Uterus (tissue), 4 donors: Measurements from ENCODE around the gene CCNDBP1. TPM values are rescaled to one million over a fixed set of nuclear protein-coding genes. Genes with fewer than 3 reads are reported as not detected.
A peak's percentile ranks its signal among the peaks of the same experiment; 100 is the strongest.

ENCODE experiments used
- DNase-seq, 2 donors: peaks; one replicate each; pipeline ENCODE4 v3.0.0-alpha.2; 2019 to 2020
- H3K27ac ChIP-seq, 2 donors: fragments of 200-600 bp; sonication (generic); 1 replicate in 1 of 2; 2 replicates in 1 of 2; pipeline ENCODE4 v1.5.1; 2016 to 2018
- H3K27me3 ChIP-seq, 2 donors: fragments of 200-600 bp; sonication (generic); one replicate each; pipeline ENCODE4 v1.5.1; 2018 to 2019; ENCODE audit warnings: control low read depth in 1 of 2
- H3K36me3 ChIP-seq, 2 donors: fragments of 200-600 bp; sonication (generic); one replicate each; pipeline ENCODE4 v1.5.1; 2019; ENCODE audit warnings: control low read depth in 1 of 2
- H3K4me1 ChIP-seq, 2 donors: fragments of 200-600 bp; sonication (generic); one replicate each; pipeline ENCODE4 v1.5.1; 2018 to 2019; ENCODE audit warnings: control low read depth in 1 of 2
- H3K4me3 ChIP-seq, 2 donors: fragments of 200-600 bp; sonication (generic); 1 replicate in 1 of 2; 2 replicates in 1 of 2; pipeline ENCODE4 v1.5.1; 2018 to 2019; ENCODE audit warnings: mild to moderate bottlenecking in 1 of 2
- H3K9me3 ChIP-seq, 2 donors: fragments of 200-600 bp; sonication (generic); one replicate each; pipeline ENCODE4 v1.5.1; 2019; ENCODE audit warnings: control low read depth in 1 of 2
- POLR2A ChIP-seq, 2 donors: fragments of 450-650 bp; IDR thresholded peaks; one replicate each; pipeline ENCODE4 v1.6.1; 2016; ENCODE audit warnings: antibody characterized with exemption in 2 of 2, mild to moderate bottlenecking in 1 of 2, moderate library complexity in 1 of 2
- intact Hi-C: fragments of 100-400 bp; cut with DNase I; formaldehyde crosslinking; loops from one replicate; pipeline ENCODE4 v1.15.1; 2023; ENCODE audit warnings: low total_unique reads
- total RNA-seq, 4 donors: library from RNA; depleted of rRNA in 3 of 4; stranded (reverse); fragments of >200 nt in 3 of 4; gene quantifications; one replicate each; pipeline versions ENCODE4 v1.1.0 to v1.2.4, GENCODE V29; 2014 to 2023
- TF ChIP-seq, protein P1 (sequence below), 4 experiments: fragments of 200-600 bp in 2 of 4; fragments of 450-650 bp in 2 of 4; sonication (generic) in 2 of 4; IDR thresholded peaks; one replicate each; pipeline ENCODE4 v1.5.1; 2016 to 2019; ENCODE audit warnings: antibody characterized with exemption in 4 of 4, mild to moderate bottlenecking in 2 of 4, moderate library complexity in 1 of 4
- donor health status: DM: yes; HTN: yes; CAD: no.

CCNDBP1 gene
- total RNA-seq, 4 donors from 2014 or later: 27.9 to 45.6 (median 44.0) TPM

- H3K27ac ChIP-seq: no peak overlapping the region
- H3K9me3 ChIP-seq: no peaks in the 10 kb centered on the region
- no peak overlapping the region for H3K4me3 ChIP-seq
- no peaks in the 10 kb centered on the region for H3K4me1 ChIP-seq
- H3K36me3 ChIP-seq: no peaks in the 10 kb centered on the region
- intact Hi-C loops: no loop called here
- no peaks in the 10 kb centered on the region for H3K27me3 ChIP-seq
- TF ChIP-seq POLR2A (IDR thresholded peaks at IDR 0.05): no peak
- TF ChIP-seq, protein P1, sequence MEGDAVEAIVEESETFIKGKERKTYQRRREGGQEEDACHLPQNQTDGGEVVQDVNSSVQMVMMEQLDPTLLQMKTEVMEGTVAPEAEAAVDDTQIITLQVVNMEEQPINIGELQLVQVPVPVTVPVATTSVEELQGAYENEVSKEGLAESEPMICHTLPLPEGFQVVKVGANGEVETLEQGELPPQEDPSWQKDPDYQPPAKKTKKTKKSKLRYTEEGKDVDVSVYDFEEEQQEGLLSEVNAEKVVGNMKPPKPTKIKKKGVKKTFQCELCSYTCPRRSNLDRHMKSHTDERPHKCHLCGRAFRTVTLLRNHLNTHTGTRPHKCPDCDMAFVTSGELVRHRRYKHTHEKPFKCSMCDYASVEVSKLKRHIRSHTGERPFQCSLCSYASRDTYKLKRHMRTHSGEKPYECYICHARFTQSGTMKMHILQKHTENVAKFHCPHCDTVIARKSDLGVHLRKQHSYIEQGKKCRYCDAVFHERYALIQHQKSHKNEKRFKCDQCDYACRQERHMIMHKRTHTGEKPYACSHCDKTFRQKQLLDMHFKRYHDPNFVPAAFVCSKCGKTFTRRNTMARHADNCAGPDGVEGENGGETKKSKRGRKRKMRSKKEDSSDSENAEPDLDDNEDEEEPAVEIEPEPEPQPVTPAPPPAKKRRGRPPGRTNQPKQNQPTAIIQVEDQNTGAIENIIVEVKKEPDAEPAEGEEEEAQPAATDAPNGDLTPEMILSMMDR (IDR thresholded peaks at IDR 0.05): no peak
- DNase-seq: peak; percentile 24 to 69
These were observed 55.9 kb downstream of the CCNDBP1 start for GRCh38 chr15:43241100-43241499.

DNA sequence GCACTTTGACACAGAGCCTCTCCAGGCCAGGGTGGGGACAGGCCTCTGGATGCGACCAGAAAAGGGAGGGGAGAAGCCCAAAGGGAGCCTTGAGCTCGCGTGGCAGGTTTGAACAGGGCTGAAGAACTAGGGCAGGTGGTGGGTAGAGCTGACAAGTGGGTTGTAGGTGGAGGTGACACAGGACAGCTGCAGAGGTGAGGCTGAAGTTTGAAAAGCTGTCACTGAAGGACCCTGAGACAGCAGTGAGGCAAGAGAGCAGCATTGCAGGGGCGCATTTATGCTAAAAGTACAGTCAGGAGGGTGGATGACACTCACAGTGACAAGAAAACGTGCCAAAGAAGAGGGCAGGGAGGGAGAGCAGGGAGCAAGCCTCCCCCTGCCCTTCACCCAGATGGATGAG lies 57.4 kb downstream of the CCNDBP1 start:
- TF ChIP-seq, protein P1 (IDR thresholded peaks at IDR 0.05): no peak
- TF ChIP-seq POLR2A (IDR thresholded peaks at IDR 0.05): no peak
- Histone ChIP-seq H3K4me1 (no peaks in the 10 kb centered on the region), H3K9me3 (no peaks in the 10 kb centered on the region), H3K4me3 (no peak overlapping the region), H3K36me3 (no peaks in the 10 kb centered on the region), H3K27ac (no peak overlapping the region), H3K27me3 (no peaks in the 10 kb centered on the region)
- no peak for DNase-seq
- intact Hi-C loops: no loop called here

- no peaks in the 10 kb centered on the region for H3K36me3 ChIP-seq
- H3K4me3 ChIP-seq: no peak overlapping the region
- no peaks in the 10 kb centered on the region for H3K9me3 ChIP-seq
- DNase-seq: no peak
- no peaks in the 10 kb centered on the region for H3K27me3 ChIP-seq
- no peak overlapping the region for H3K27ac ChIP-seq
- H3K4me1 ChIP-seq: no peaks in the 10 kb centered on the region
- intact Hi-C loops: no loop called here
- no peak for TF ChIP-seq POLR2A (IDR thresholded peaks at IDR 0.05)
- TF ChIP-seq, protein P1 (IDR thresholded peaks at IDR 0.05): no peak
These were observed 57.9 kb downstream of the CCNDBP1 start for GRCh38 chr15:43243020-43243645.

DNA sequence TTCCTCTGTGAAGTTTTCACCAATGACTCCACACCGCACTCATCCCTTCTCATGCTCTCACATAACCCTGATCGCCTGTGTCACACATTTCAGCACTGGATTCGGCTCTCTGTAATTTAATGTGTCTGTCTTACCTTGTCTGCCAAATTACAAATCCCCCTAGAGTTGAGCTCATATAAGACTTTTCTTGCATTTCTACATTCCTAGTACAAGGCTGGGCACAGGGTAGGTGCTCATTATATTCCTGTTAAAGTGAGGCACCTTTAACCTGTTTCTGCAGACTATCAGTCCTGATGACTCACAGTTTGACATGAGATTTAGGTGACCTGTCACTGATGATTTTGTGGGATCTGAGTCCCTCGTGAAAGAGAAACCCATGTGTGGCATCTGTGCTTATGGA lies 58.9 kb downstream of the CCNDBP1 start:
- Histone ChIP-seq H3K4me3 (no peak overlapping the region), H3K9me3 (no peaks in the 10 kb centered on the region), H3K27me3 (no peaks in the 10 kb centered on the region), H3K27ac (no peak overlapping the region), H3K36me3 (no peaks in the 10 kb centered on the region), H3K4me1 (no peaks in the 10 kb centered on the region)
- intact Hi-C loops: no loop called here
- DNase-seq: no peak
- TF ChIP-seq, protein P1 (IDR thresholded peaks at IDR 0.05): no peak
- TF ChIP-seq POLR2A (IDR thresholded peaks at IDR 0.05): no peak

DNA sequence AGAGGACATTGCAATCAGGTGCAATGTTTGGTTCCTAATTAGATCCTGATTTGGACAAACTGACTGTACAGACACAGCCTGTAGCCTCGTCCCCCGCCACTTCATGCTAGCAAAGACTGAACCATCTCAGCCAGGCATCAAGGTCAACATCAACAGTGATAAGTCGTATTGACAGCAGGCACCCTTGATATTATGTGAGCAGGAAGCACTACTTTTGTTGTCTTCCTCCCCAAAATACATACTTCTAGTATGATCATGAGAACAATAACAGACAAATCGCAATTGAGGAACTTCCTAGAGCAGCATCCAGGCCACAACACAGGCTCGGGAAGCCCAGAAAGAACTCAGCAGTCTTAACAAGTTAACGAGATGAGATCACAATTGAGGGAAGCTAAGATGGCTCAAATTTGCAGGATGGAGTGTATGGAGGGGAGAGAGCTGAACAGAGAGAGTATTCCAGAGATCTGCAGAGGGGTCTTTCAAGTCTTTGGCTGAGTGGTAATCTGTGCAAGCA lies 61.1 kb downstream of the CCNDBP1 start:
- no peak for DNase-seq
- intact Hi-C loops: no loop called here
- no peaks in the 10 kb centered on the region for H3K4me1 ChIP-seq
- H3K9me3 ChIP-seq: no peaks in the 10 kb centered on the region
- TF ChIP-seq, protein P1 (IDR thresholded peaks at IDR 0.05): no peak
- TF ChIP-seq POLR2A (IDR thresholded peaks at IDR 0.05): no peak
- H3K27ac ChIP-seq: no peak overlapping the region
- no peak overlapping the region for H3K4me3 ChIP-seq
- H3K27me3 ChIP-seq: no peaks in the 10 kb centered on the region
- H3K36me3 ChIP-seq: no peaks in the 10 kb centered on the region

Other genes with a start within 250 kb of the CCNDBP1 start
- 100 to 1,000 TPM in 1 of 4 donors, 10 to 100 TPM in 3; 30.9 to 156 (median 60.3) TPM for gene UBR1, start 79.4 kb upstream of the CCNDBP1 start, total RNA-seq
- gene TMEM62, start 51.8 kb upstream of the CCNDBP1 start, total RNA-seq: 10 to 100 TPM; 18.8 to 56.6 (median 22.5) TPM
- gene EPB42, start 35.6 kb downstream of the CCNDBP1 start, total RNA-seq: 1 to 10 TPM in 1 of 4 donors, not detected in 3; 2.6 TPM
- gene TGM5, start 81.5 kb downstream of the CCNDBP1 start, total RNA-seq: not detected
- not detected for gene TGM7, start 116.9 kb downstream of the CCNDBP1 start, total RNA-seq
- 10 to 100 TPM in 3 of 4 donors, 1 to 10 TPM in 1; 9.5 to 28.2 (median 12.3) TPM for gene LCMT2, start 145.2 kb downstream of the CCNDBP1 start, total RNA-seq
- gene ZSCAN29, start 185.6 kb downstream of the CCNDBP1 start, total RNA-seq: 10 to 100 TPM in 3 of 4 donors, 1 to 10 TPM in 1; 5.4 to 39.3 (median 20.5) TPM
- 10 to 100 TPM in 2 of 4 donors, 1 to 10 TPM in 2; 6.9 to 21.2 (median 14.5) TPM for gene TUBGCP4, start 185.7 kb downstream of the CCNDBP1 start, total RNA-seq